H1 (cell line): ENCODE data around the gene DBNDD2. TPM values are rescaled to one million over a fixed set of nuclear protein-coding genes. Genes with fewer than 3 reads are reported as not detected.

Experiments
- CTCF ChIA-PET: fragments of 300-600 bp; sonication (Branson Sonifier 250); formaldehyde crosslinking; loops from one replicate; lab custom pipeline; 2021; ENCODE audit not compliant: partially characterized antibody; lab: Charles Lee
- POLR2A ChIA-PET: fragments of 300-600 bp; sonication (Branson Sonifier 250); formaldehyde crosslinking; loops from one replicate; lab custom pipeline; 2021; ENCODE audit warnings: inconsistent platforms; ENCODE audit not compliant: partially characterized antibody; lab: Charles Lee
- DNase-seq, 2 experiments: peaks; one replicate each; pipeline versions ENCODE4 v3.0.0 to v3.0.0-alpha.2; 2010 to 2022; ENCODE audit warnings: low spot score in 2 of 2, low read depth in 1 of 2, mixed read lengths in 1 of 2
- FAIRE-seq: peaks from 2 replicates; lab custom pipeline; 2011; peaks lifted over from hg19 to GRCh38; lab: Jason Lieb, UNC
- H2AFZ ChIP-seq: 2 replicates; pipeline ENCODE4 v1.8.1; 2012; ENCODE audit warnings: low read length, inconsistent platforms
- H2AK5ac ChIP-seq: 2 replicates; pipeline ENCODE4 v1.6.1; 2013; ENCODE audit warnings: low read depth, low read length
- H2BK120ac ChIP-seq: replicated peaks from 2 replicates; pipeline ENCODE3; 2013; ENCODE audit warnings: low read depth, low read length, inconsistent platforms
- H2BK12ac ChIP-seq: 2 replicates; pipeline ENCODE4 v1.6.1; 2013; ENCODE audit warnings: low read depth, low read length
- H2BK15ac ChIP-seq: 2 replicates; pipeline ENCODE4 v1.6.1; 2013; ENCODE audit warnings: low read length
- H2BK20ac ChIP-seq: 2 replicates; pipeline ENCODE4 v1.6.1; 2013; ENCODE audit warnings: low read length
- H2BK5ac ChIP-seq: 2 replicates; pipeline ENCODE4 v1.6.1; 2013; ENCODE audit warnings: low read depth, low read length
- H3K14ac ChIP-seq: 2 replicates; pipeline ENCODE4 v1.6.1; 2013; ENCODE audit warnings: inconsistent platforms; ENCODE audit not compliant: insufficient read length
- H3K18ac ChIP-seq: 2 replicates; pipeline ENCODE4 v1.6.1; 2013; ENCODE audit warnings: low read length; ENCODE audit errors: extremely low read depth
- H3K23ac ChIP-seq: 2 replicates; pipeline ENCODE4 v1.6.1; 2013; ENCODE audit warnings: inconsistent platforms; ENCODE audit not compliant: insufficient read length
- H3K23me2 ChIP-seq: 2 replicates; pipeline ENCODE4 v1.6.1; 2013; ENCODE audit warnings: low read depth, low read length
- H3K27ac ChIP-seq: 2 replicates; pipeline ENCODE4 v1.6.1; 2011; ENCODE audit warnings: low read depth, low read length, inconsistent platforms
- H3K27me3 ChIP-seq, 4 experiments: replicated peaks in 1 of 4; 1 replicate in 1 of 4; 2 replicates in 3 of 4; pipeline versions ENCODE4 v1.6.1 to v1.8.1; 2011 to 2013; ENCODE audit warnings: low read length in 3 of 4, mild to moderate bottlenecking in 3 of 4, inconsistent platforms in 2 of 4, mixed read lengths in 2 of 4, moderate library complexity in 1 of 4; ENCODE audit not compliant: control insufficient read depth in 3 of 4, insufficient read depth in 3 of 4; ENCODE audit errors: extremely low read depth in 1 of 4
- H3K36me3 ChIP-seq, 4 experiments: 2 replicates each; pipeline versions ENCODE4 v1.6.1 to v1.8.1; 2011 to 2013; ENCODE audit warnings: mild to moderate bottlenecking in 4 of 4, low read length in 3 of 4, moderate library complexity in 2 of 4, control low read depth in 1 of 4, inconsistent platforms in 1 of 4; ENCODE audit not compliant: insufficient read depth in 4 of 4, control insufficient read depth in 2 of 4
- H3K4ac ChIP-seq: replicated peaks from 2 replicates; pipeline ENCODE3; 2013; ENCODE audit warnings: low read length, low read depth, mixed read lengths, inconsistent platforms; ENCODE audit not compliant: insufficient read length
- H3K4me1 ChIP-seq, 4 experiments: replicated peaks in 1 of 4; 1 replicate in 1 of 4; 2 replicates in 3 of 4; pipeline versions ENCODE4 v1.6.1 to v1.8.1; 2011 to 2013; ENCODE audit warnings: low read length in 3 of 4, inconsistent platforms in 2 of 4, mixed read lengths in 1 of 4; ENCODE audit not compliant: insufficient read depth in 4 of 4, control insufficient read depth in 3 of 4
- H3K4me2 ChIP-seq, 2 experiments: 2 replicates each; pipeline versions ENCODE4 v1.6.1 to v1.8.1; 2011 to 2013; ENCODE audit warnings: low read depth in 2 of 2, low read length in 2 of 2, control low read depth in 1 of 2, inconsistent platforms in 1 of 2, mild to moderate bottlenecking in 1 of 2; ENCODE audit not compliant: insufficient read depth in 1 of 2
- H3K4me3 ChIP-seq, 4 experiments: fragments of 200-600, 300-600 bp in 1 of 4; sonication (generic), shearing (Covaris generic), sonication (Bioruptor Twin) in 1 of 4; 2 replicates each; pipeline versions ENCODE4 v1.5.1 to v1.8.1; 2011 to 2016; ENCODE audit warnings: low read length in 4 of 4, low read depth in 3 of 4, control low read depth in 2 of 4, inconsistent platforms in 2 of 4, mild to moderate bottlenecking in 2 of 4, mixed read lengths in 1 of 4, moderate library complexity in 1 of 4; ENCODE audit not compliant: insufficient read depth in 2 of 4; ENCODE audit errors: extremely low read depth in 1 of 4
- H3K56ac ChIP-seq: replicated peaks from 2 replicates; pipeline ENCODE3; 2013; ENCODE audit warnings: low read depth, mild to moderate bottlenecking, mixed read lengths, low read length, inconsistent platforms; ENCODE audit not compliant: insufficient read length
- H3K79me1 ChIP-seq: 2 replicates; pipeline ENCODE4 v1.6.1; 2013; ENCODE audit warnings: low read depth, low read length, control low read depth
- H3K79me2 ChIP-seq, 2 experiments: 2 replicates each; pipeline versions ENCODE4 v1.6.1 to v1.8.1; 2012 to 2013; ENCODE audit warnings: low read length in 2 of 2, mild to moderate bottlenecking in 2 of 2, inconsistent platforms in 1 of 2; ENCODE audit not compliant: insufficient read depth in 2 of 2, control insufficient read depth in 1 of 2
- H3K9ac ChIP-seq, 4 experiments: replicated peaks in 1 of 4; 1 replicate in 1 of 4; 2 replicates in 3 of 4; pipeline versions ENCODE4 v1.6.1 to v1.8.1; 2011 to 2013; ENCODE audit warnings: low read depth in 3 of 4, low read length in 3 of 4, control low read depth in 2 of 4, mild to moderate bottlenecking in 2 of 4, moderate library complexity in 2 of 4, inconsistent platforms in 1 of 4; ENCODE audit errors: extremely low read depth in 1 of 4
- H3K9me3 ChIP-seq, 2 experiments: 2 replicates each; pipeline versions ENCODE4 v1.6.1 to v1.8.1; 2012 to 2013; ENCODE audit warnings: mild to moderate bottlenecking in 2 of 2, moderate library complexity in 2 of 2, control low read depth in 1 of 2, inconsistent platforms in 1 of 2, low read depth in 1 of 2, low read length in 1 of 2, mixed read lengths in 1 of 2; ENCODE audit not compliant: insufficient read depth in 2 of 2
- H4K20me1 ChIP-seq, 2 experiments: replicated peaks in 1 of 2; 2 replicates each; pipeline versions ENCODE3 to v1.8.1; 2011 to 2013; ENCODE audit warnings: inconsistent platforms in 2 of 2, low read length in 2 of 2, mild to moderate bottlenecking in 1 of 2; ENCODE audit not compliant: insufficient read depth in 2 of 2, control insufficient read depth in 1 of 2
- H4K5ac ChIP-seq: 2 replicates; pipeline ENCODE4 v1.6.1; 2013; ENCODE audit warnings: low read length, low read depth, mixed read lengths, inconsistent platforms; ENCODE audit not compliant: insufficient read length
- H4K8ac ChIP-seq: 2 replicates; pipeline ENCODE4 v1.8.0; 2013; ENCODE audit warnings: mild to moderate bottlenecking, moderate library complexity, low read length, inconsistent platforms; ENCODE audit not compliant: insufficient read depth; ENCODE audit errors: extremely low read depth
- H4K91ac ChIP-seq: replicated peaks from 2 replicates; pipeline ENCODE3; 2013; ENCODE audit warnings: low read length, mixed read lengths, inconsistent platforms; ENCODE audit not compliant: insufficient read length
- ATF3 ChIP-seq: IDR thresholded peaks from 2 replicates; pipeline ENCODE4 v1.6.1; 2011; ENCODE audit warnings: low read depth, mild to moderate bottlenecking, low read length; ENCODE audit not compliant: insufficient read depth
- HDAC6 ChIP-seq: IDR thresholded peaks from one replicate; pipeline ENCODE4 v1.7.1; 2012; ENCODE audit warnings: low read depth, mild to moderate bottlenecking, inconsistent platforms, low read length, moderate library complexity
- PHF8 ChIP-seq: fragments of 200-600 bp; sonication (generic); conservative IDR thresholded peaks from 2 replicates; pipeline ENCODE4 v1.7.1; 2012; ENCODE audit warnings: low read depth, mild to moderate bottlenecking, inconsistent platforms, low read length, moderate library complexity
- POU5F1 ChIP-seq: IDR thresholded peaks from 2 replicates; pipeline ENCODE4 v1.6.1; 2011; ENCODE audit warnings: low read depth, mild to moderate bottlenecking, low read length, moderate library complexity
- SIRT6 ChIP-seq: IDR thresholded peaks from one replicate; pipeline ENCODE4 v1.7.1; 2012; ENCODE audit warnings: low read length, inconsistent platforms
- SP2 ChIP-seq: IDR thresholded peaks from 2 replicates; pipeline ENCODE4 v1.6.1; 2012; ENCODE audit warnings: mild to moderate bottlenecking, low read length, inconsistent platforms
- WGBS, 2 experiments: shearing (Covaris generic) in 1 of 2; methylation state at CpG; one replicate each; pipeline versions ENCODE4 v1.1.6 to v1.1.7; 2013 to 2015; ENCODE audit warnings: low lambda C conversion rate in 2 of 2, mixed read lengths in 2 of 2, inconsistent platforms in 1 of 2, low coverage in 1 of 2, missing lambda C conversion rate in 1 of 2; ENCODE audit not compliant: insufficient replicate concordance in 2 of 2, insufficient coverage in 1 of 2, insufficient read length in 1 of 2; ENCODE audit errors: extremely low coverage in 1 of 2, missing lambda C conversion rate in 1 of 2; 5-methylcytosine and 5-hydroxymethylcytosine counted together
- polyA plus RNA-seq, 7 experiments: library from polyadenylated mRNA; depleted of rRNA in 3 of 7; stranded (reverse) in 5 of 7; unstranded in 2 of 7; fragments of >200 nt in 5 of 7; fragments of 200-250 nt in 2 of 7; gene quantifications; 1 replicate in 5 of 7; 2 replicates in 1 of 7; 4 replicates in 1 of 7; pipeline versions ENCODE4 v1.2.1 to v1.2.3, GENCODE V29; 2011 to 2013; ENCODE audit warnings: missing spikeins in 2 of 7, mixed read lengths in 2 of 7
- total RNA-seq: library from RNA; stranded (reverse); fragmentation: NEBNext Ultra II Directional; extraction: Animal tissue kit (Norgen Biotek cat#: 25700); gene quantifications from 2 replicates; pipeline ENCODE4 v1.2.1, GENCODE V29; 2021

Gene DBNDD2
- total and polyA plus RNA-seq, 2 of the 8 experiments (the other 6 are each of a cell fraction or from before 2014, with no cell fraction given): 55.8 to 96.3 TPM

- Histone ChIP-seq H3K14ac (no peak overlapping the region), H4K8ac (no peak overlapping the region), H3K4me2 (no peak overlapping the region), H3K79me1 (no peaks in the 10 kb centered on the region), H3K36me3 (no peaks in the 10 kb centered on the region), H3K4me1 (no peaks in the 10 kb centered on the region; a peak in 1 of 7 replicates), H2BK120ac (no peak overlapping the region), H3K18ac (no peak overlapping the region), H3K79me2 (no peaks in the 10 kb centered on the region), H3K56ac (no peak overlapping the region), H3K9me3 (no peaks in the 10 kb centered on the region), H4K20me1 (no peaks in the 10 kb centered on the region), H2BK15ac (no peak overlapping the region), H4K91ac (no peak overlapping the region), H3K23ac (no peak overlapping the region), H4K5ac (no peak overlapping the region), H3K9ac (no peak overlapping the region), H3K27me3 (no peaks in the 10 kb centered on the region), H3K23me2 (no peaks in the 10 kb centered on the region), H3K4ac (no peak overlapping the region), H3K27ac (no peak overlapping the region), H2AFZ (no peak overlapping the region), H3K4me3 (no peak overlapping the region), H2BK20ac (no peak overlapping the region), H2BK12ac (no peak overlapping the region), H2BK5ac (no peak overlapping the region), H2AK5ac (no peak overlapping the region)
- 70% methylated on average over 6 of the region's 6 CpGs; no CpG with 5 or more reads in 1 of the 2 experiments for WGBS, 2 experiments
- POLR2A ChIA-PET: interaction anchor here (0.6 to 0.8 kb wide), 2 partner anchors 75 to 101 kb away, joined by 3 read pairs; no protein-coding TSS in a partner anchor
- CTCF ChIA-PET: interaction anchor here (0.6 to 16.4 kb wide), 6 partner anchors 13 to 130 kb away, joined by 3 to 317 read pairs (median 98); partner anchors contain the start of gene WFDC2
- no peak for DNase-seq
- TF ChIP-seq SP2 (no peak), PHF8 (no peak), HDAC6 (no peak), SIRT6 (no peak), POU5F1 (no peak), ATF3 (no peak)
- no peak for FAIRE-seq
Measured at GRCh38 chr20:45448270-45448669, 40.2 kb downstream of the DBNDD2 start.
